HG03064 (cell line): Measurements from ENCODE around the gene CREG1.
"Not testable (repeated sequence)": the region's sequence is repeated elsewhere in the genome, so short reads cannot be mapped to it uniquely, and the experiment has no call there.

ENCODE experiments used
- ATAC-seq: cut with Tn5 transposase; IDR thresholded peaks from one replicate; pipeline ENCODE4 v1.9.1; 2021; ENCODE audit warnings: low read depth; ENCODE audit not compliant: unreplicated experiment

Gene CREG1

DNA sequence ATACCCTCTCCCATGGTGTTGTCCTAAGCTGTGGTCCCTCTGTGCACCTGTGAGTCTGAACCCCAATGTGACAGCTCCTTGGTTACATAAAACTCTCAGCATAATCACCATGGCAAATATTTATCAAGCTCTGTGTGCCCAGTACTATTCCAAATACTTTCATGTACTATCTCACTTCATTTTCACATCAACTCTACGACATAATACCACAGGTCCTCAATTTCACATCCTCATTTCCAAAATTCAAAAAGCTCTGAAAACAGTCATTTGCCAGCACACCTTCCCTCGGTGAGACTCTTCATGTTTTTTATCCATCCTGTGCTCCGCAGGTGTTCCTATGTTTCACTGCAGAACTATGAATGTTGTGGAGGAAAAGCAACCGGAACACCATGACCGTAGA lies 12.4 kb upstream of the CREG1 start:
- ATAC-seq = no peak

DNA sequence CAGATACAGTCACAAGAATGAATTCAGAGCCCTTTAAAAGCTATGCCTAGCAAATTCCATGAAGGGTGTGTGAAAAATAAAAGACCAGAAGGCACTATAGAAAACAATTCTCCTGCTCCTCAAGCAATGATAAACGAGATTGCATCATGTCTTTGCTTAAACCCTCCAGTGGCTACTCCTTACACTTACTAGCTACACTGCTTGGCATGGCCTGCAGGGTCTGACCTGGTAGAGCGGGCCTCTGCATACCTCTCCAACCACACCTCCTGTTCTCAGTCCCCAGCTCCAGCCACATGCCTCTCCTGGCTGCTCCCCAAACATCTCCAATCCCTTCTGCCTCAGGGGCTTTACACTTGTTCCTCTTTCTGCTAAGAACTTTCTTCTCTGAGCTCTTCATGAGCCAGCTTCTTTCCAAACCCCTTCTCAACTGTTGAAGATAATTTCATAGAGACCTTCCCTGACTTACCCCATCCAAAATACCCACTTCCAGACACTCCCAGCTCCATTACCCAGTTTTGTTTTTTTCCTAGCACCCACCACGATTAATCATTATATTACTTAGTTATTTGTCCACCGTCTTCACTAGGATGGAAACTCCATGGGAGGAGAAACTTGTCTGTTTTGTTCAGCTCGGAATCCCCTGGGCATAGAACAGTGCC lies 11.2 kb upstream of the CREG1 start:
- ATAC-seq = no peak

DNA sequence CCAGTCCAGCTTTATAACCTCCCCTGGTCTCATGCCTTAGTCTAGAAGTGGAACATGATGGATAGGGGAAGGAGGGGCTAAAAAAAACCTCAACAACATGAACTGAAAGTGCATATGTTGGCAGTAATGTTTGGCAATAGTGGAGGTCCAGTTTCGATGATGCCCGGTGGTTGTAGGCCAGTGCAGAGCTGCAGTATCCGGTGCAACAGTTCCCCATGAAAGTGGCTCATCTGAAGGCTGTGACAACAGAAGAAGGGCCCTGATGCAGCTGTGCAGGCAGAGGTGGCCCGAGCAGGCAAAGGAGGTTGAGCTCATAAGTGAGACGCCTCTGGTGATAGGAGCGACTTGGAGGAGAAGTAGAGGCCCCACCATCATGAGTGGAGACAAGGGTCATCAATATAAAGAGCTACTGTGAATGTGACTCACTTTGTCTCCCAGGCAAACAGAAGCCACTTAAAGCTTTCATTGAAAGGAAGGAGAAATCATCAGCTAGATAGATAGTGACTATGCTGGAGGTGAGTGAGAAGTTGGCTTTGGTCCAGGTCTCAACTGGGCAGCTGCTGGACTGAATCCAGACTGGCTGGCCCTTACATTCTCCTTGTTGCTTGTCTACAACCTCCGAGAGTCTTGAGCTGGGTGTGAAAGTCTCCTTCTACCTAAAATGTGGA lies 10.2 kb upstream of the CREG1 start:
- ATAC-seq = no peak

DNA sequence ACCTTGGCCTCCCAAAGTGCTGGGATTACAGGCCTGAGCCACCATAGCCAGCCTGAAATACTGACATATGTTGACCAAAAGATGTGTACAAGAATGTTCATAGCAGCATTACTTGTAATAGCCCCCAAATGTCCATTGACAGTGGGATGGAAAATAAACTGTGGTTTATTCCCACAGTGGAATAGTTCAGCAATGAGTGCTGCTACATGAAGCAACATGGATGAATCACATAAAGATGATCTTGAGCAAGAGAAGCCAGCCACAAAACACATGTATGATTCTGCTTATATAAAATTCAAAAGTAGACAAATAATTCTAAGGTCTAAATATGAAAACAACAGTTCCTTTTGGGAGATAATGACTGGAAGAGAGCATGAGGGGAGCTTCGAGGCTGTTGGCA lies 9.1 kb upstream of the CREG1 start:
- no peak for ATAC-seq

DNA sequence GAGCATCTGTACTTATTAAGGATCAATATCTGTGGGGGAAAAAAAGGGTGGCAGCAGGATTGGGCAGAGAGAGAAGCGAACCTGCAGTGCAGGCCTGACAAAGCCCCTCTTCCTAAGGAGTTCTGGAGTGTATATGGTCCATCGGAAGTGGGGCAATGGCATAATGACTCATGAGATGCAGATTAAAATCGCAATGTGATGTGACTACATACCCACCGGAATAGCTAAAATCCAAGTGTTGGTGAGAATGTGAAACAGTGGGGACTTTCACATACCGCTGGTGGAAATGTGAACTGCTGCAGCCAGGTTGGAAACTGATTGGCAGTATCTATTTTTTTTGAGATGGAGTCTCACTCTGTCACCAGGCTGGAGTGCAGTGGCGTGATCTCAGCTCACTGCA lies 8.2 kb upstream of the CREG1 start:
- no peak for ATAC-seq

DNA sequence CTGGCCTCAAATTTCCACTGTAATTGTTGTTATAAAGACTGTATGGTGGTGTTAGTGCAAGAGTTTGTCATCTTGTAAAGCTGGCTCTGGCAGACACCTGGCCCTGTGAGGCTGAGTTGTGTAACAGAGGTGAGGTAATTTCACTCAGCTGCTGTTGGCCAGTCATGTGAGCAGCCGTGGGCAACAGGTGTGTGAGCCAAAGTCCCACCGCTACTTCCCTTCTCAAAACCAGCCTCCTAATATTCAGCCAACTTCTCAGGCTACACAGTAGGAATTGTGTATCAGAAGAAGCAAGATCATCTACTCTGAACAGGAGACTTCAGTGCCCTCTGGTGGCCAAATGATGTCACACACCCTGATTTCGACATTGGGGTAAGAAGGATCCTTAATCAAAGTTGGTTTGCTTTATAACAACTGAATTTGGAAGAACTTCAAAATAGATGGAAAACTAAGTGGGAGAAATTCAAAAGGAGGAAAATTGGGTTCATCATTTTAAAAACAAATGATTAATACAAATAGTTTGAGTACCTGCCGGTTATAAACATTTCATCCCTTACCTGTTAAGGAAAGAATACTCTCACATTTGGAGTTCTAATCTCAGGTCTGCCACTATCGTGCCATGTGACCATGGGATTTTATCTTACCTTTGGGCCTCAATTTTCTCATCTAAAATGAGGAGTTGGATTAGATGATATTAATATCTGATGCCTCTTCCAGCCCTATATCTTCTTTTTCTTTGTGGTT lies 2.6 kb upstream of the CREG1 start:
- ATAC-seq = no peak

DNA sequence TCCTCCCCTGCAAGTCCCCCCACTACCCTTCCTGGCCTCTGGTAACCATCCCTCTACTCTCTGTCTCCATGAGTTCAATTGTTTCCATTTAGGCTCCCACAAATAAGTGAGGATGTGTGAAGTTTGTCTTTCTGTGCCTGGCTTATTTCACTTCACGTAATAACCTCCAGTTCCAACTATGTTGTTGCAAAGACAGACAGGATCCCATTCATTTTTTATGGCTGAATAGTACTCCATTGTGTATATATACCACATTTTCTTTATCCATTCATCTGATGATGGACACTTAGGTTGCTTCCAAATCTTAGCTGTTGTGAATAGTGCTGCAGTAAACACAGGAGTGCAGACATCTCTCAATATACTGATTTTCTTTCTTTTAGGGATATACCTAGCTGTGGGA lies 1.5 kb upstream of the CREG1 start:
- not testable (repeated sequence) for ATAC-seq

DNA sequence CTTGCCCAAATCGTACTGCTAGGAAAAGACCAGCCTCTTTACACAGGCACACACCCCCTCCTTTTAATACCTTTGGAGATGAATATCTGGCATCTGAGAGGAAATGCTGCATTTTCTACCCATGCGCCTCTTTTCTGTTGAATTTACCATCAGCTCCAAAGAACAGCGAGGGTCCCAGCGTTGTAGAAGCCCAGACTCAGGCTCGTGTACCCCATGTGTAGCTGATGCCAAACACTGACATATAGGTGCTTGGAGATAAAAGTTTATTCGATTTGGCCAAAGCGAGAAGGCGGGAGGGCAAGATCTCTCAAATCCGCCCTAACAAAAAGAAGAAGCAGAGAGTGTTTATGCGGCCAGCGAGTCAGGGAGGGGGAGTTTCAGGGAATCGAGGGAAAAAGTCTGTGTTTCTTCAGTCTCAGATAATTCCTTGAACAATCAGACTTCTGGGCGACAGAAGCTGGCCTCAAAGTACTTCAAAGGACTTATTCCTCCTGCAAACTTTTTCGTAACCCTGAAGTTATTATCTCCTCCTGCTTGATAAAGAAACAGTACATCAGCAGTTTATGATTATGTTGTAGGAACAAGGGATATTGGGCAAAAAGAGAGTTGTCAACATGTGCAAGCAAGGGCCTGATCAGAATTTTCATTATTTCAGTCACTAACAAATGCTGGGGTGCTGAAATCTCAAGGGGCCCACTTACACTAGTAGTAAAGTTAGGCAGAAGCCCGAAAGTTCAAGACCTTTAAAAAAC lies 642 bp upstream of the CREG1 start:
- peak; percentile 11 for ATAC-seq

DNA sequence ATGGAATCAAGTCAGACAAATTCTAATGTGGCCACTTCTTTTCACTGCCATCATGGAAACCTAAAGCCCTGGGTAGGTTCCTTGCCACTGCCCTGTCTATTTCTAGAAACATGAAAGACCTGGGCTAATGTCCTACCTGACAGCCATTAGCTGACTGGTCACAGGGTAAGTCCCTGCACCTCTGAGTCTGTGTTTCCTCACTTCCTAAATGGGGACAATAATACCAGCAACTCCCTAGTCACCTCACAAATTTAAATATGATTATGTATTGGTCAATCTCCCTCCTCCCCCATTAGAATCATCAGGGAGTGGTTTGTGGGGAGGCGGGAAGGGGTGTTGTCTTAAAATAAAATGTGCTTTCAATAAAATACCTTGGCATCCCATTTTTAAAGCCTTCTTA lies 2.2 kb downstream of the CREG1 start:
- no peak for ATAC-seq

DNA sequence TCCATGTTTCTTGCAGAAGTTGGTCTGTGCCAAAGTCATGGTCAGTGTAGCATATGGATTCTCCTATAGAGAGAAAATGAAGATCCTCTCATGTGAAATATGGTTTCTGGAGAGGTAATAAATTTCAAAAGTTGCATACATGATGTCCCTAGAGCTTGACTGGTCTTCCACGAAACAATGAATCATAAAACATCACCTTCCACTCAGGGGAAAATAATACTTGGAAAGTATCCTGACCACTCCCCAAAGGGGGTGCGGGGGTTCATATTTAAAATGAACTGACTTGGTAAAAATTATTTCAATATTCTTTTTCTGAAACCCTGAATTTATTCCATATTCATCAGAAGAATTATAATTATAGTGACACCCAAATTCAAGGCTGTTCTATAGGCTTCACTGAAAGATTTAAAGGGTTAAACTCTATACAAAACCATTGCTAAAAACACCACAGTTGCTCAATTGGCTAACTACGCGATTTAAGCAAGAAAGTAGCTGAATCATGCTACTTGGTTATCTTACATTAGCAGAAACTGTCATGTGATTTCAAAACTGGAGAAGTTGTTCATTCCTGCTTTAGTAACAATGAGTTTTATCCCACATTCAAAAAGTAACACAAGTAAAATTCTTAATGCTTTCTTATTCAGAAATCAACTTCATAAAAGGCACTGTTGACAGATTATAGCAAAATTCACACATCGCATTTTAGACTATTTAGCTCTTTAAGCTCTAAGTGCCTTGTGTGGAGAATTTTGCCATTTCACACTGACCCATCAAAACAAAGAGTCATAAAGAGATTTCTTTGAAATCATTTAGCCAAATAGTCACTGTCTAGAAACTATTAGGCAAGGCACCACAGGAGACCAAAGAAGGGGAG lies 5.3 kb downstream of the CREG1 start:
- no peak for ATAC-seq

DNA sequence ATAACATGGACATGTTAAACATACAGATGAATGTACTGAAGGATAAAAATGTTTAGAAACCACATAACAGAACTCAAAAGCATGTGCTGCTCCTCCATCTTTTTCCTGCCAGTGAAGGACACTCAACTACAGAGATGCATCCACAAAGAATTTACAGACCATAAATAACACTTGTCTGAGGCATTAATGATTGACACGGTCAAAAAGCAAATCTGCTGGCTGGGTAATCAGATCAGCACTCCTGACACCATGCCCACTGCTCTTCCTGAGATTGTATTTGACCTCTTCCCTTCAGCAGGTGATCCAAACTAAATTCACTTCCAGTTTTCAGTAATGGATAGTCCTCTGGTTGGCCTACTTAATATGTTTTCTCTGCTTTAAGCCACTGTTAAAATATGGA lies 6.6 kb downstream of the CREG1 start:
- no peak for ATAC-seq

DNA sequence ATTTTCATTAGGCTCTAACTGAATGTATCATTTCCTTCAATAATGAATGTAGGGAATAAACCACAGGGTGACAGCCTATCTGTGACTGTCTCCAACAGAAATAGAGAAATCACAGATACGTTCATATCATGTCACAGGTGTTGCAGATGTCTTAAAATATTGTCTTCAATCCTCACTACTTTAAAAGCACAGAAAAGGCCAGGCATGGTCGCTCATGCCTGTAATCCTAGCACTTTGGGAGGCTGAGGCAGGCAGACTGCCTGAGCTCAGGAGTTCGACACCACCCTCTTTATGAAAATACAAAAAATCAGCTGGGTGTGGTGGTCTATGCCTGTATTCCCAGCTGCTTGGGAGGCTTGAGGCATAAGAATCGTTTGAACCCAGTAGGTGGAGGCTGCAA lies 8.2 kb downstream of the CREG1 start:
- no peak for ATAC-seq

DNA sequence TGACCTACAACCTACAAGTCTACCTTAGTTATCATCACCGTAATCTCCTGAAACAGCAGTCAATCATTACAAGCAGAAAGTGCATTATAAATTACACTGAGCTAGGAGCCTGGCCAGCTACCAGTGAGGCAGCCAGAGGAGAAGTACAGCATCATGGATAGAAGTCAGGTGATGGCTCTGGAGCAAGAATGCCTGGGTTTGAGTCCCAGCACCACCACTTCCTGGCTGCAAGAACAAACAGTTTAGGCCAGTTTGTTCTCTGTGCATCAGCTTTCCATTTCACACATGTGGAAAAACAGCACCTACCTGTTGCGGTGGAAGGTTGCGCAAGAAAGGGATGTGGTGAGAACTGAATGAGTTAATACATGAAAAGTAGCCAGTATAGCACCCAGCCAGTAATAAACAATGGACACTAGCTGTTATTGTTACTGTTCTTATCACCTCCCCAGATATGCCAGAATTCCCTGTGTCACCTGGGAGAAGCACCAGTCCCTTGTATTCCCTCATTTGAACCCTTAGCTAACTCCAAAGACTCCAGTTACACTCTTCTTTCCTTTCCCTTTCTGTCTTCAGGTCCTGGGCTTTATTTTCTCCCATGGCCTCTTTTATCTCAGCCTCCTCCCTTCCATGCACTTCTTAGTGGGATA lies 9.0 kb downstream of the CREG1 start:
- no peak for ATAC-seq

DNA sequence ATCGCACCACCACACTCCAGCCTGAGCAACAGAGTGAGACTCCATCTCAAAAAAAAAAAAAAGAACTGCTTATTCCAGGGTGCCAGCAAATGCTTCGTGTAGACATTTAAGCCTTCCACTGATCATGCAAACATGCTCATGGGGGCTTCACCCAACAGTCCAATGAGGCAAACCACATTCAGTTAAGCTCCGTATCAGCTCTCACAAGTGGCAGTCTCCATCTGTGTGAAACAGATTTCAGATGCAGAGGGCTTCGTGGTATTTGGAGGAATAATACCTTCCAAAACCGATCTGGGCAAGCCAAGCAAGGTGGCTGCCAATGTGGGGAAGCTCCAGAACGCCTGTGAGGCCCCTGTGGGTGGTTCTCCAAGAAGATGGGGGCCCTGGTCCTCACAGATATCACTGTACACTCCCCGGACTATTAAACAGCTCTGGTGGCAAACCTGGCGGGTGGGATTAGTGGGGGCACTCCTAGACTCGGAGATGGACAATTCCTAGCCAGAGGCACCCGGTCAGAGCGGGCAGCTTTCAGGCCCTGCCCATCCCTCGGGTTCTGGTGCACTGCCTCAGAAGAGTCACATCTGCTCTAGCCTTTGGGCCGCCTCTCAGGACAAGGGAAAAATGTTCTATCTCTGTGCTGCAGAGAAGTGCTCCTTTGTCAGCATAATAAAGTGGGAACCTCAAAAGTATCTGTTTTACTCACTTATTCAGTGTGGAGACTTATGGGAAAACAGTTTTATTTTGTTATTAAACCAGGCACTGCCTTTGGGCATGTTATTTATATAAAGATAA lies 10.2 kb downstream of the CREG1 start:
- ATAC-seq = no peak

DNA sequence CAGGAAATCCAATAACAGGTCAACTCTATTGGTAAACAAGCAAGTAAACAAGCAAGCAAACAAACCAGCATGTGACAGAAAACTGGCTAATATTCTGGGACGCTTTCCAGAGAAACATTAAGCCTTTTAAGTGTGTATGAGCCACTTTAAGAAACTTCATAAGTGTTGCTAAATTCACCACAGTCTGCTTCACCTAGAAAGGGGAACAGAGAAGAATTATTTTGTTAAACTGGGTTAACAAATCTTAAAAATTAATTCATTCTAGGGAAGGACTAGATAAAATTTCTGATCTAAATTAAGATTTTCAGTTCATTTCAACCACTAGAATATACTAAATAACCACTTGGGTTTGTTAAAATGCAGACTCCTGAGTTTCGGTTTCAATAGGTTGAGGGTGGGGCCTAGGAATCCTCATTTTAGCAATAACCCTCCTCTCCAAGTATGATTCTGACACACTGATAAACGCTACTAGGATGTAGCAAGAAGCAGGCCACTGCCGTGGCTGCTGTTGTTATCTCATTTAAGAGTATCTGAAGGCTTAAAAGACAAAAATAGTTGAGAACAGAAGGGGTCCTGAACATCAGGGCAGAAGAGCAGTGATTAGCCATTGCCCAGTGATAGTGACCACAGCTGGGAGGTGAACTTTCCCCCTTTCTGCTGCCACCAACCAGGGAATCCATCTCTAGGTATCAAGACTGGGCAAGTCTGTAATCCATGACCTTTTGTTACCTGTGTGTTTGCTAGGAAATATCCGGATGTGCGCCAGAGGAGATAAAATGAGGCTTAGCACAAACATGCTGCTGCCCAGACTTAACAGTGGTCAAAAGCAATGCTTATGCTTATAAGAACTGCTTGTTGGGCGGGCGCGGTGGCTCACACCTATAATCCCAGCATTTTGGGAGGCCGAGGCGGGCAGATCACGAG lies 11.2 kb downstream of the CREG1 start:
- no peak for ATAC-seq

DNA sequence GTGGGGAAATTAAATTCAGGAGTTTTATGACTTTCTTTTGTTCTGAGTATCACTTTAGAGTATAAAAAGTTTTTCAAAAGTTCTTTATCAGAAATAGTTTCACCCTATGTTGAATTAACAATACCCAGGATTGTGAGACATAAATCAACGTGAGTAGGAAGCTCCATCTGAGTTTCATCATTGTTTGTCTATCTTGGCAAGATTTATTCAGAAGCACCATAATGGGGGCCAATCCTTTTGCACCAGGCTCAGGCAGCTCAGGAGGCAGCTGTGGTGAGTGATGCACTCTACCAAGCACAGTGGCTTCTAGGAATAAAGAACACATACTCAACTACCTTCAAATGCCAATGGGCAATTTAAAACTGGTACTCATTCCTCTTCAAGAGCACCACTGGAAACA lies 12.0 kb downstream of the CREG1 start:
- ATAC-seq = no peak

DNA sequence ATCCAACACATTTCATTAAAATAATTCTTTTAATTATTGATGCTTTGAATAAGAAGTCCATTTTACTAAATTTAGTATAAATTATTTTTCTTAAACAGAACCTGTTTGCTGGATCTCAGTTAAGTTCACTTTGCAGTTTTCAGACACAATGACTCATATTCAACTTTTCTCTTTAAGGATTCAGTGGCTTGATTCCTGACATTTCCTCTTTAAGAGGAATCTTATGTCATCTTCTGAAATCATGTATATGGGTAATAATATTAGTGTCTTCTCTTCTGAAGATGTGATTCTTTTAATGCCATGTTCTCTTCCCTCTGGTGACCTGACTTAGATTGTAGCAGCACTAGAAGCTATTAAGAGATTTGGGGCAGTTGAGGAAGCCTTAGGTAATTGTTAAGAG lies 12.6 kb downstream of the CREG1 start:
- no peak for ATAC-seq

DNA sequence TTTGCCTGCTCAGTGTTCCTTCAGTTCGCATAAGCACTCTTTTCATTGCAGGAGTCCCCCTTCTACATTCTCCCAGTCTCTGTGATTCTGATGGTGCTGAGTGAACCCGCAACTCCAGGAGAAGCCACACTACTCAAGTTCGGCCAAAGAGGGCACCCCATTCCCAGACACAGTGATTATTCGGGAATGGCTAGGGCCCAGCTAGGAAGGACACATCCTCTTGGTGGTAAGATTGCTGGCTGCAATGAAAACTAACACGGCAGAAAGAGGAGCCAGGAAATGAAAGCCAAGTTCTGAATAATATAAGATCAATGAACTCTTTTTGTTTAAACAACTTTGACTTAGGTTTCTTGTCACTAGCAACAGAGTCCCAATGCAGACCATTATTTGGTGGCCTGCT lies 14.9 kb downstream of the CREG1 start:
- no peak for ATAC-seq
